Stimulated activated CD4-positive, alpha-beta T cell treated with anti-CD3 and anti-CD28 coated beads, Interleukin-1b, Interleukin-23, amount 100 ng/mL, for 4 hours (primary cell): ENCODE results near the gene LDLRAD3.
"Not testable (repeated sequence)": the region's sequence is repeated elsewhere in the genome, so short reads cannot be mapped to it uniquely, and the experiment has no call there.

Experiments used
- DNase-seq, 2 donors: peaks; one replicate each; pipeline ENCODE4 v3.0.0-alpha.2; 2020; ENCODE audit warnings: low read depth in 2 of 2

Gene LDLRAD3

DNA sequence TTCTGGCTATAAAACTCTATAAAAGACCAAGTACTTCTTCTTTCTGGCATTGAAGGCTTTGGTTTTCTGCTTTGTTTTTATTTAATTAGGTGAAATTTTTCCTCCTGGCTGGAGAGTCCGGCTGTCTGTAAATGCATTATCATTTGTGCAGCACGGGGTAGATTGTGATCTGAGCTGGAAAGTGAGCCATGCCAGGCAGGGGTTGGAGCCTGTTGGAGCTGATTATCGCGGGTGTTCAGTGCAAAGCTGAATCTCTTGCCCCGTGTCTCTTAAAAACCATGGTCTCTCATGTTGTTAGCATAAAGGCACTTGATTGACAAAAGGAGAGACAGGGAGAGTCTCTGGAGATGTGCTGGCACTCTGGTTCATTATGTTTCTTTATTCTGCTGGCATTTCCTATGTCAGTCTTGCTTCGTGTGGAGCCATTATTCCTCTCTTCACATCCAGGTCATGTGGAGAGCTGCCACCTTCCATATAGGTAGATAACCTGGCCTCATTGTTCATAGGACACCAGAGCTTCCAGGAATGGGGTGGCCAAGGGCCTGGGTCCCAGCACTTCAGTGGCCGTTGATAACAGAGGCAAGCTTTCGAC, 75.2 kb downstream of the LDLRAD3 start:
- DNase-seq = no peak

GRCh38 chr11:36019722-36020121, 75.9 kb downstream of the LDLRAD3 start:
- no peak for DNase-seq

- no peak for DNase-seq
These were observed 79.0 kb downstream of the LDLRAD3 start for GRCh38 chr11:36022882-36023281.

GRCh38 chr11:36023922-36024321, 80.1 kb downstream of the LDLRAD3 start:
- no peak for DNase-seq

- DNase-seq = no peak
These were observed 80.9 kb downstream of the LDLRAD3 start for GRCh38 chr11:36024716-36025115.

DNA sequence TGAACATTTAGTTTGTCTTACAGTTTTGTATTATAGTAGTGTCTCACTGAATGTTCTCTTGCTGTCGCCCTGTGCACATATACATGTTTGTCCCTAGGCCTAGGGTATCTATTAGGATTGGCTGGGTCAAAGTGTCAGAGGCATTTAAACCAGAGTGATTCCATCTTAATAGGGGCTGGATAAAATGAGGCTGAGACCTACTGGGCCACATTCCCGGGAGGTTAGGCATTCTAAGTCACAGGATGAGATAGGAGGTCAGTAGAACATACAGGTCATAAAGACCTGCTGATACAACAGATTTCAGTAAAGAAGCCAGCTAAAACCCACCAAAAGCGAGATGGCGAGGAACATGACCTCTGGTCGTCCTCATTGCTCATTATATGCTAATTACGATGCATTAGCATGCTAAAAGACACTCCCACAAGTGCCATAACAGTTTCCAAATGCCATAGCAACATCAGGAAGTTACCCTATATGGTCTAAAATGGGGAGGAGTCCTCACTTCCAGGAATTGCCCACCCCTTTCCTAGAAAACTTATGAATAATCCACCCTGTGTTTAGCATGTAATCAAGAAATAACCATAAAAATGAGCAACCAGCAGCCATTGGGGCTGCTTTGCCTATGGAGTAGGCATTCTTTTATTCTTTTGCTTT, 82.6 kb downstream of the LDLRAD3 start:
- DNase-seq = no peak

DNA sequence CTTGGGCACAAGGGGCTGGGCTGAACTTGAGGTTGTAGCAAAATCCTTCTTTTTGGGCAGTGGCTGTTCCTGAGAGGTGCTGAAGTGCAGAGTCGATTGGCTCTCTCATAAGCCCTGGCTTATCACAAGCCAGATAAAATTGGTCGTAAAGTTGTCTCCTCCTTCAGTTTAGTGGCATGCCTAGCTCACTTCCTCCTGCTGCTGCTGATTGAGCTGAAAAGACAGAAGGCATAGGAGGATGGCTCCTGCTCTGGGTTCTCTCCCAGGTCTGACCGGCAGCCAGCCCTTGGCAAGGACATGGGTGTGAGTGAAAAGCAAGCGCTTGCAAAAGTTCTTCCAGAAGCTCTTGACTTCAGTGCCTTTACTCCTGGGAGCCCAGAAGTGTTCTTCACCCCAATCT, 83.9 kb downstream of the LDLRAD3 start:
- no peak for DNase-seq

- no peak for DNase-seq
These were observed 85.8 kb downstream of the LDLRAD3 start for GRCh38 chr11:36029616-36030015.

GRCh38 chr11:36030731-36031281, 86.9 kb downstream of the LDLRAD3 start:
- no peak for DNase-seq

DNA sequence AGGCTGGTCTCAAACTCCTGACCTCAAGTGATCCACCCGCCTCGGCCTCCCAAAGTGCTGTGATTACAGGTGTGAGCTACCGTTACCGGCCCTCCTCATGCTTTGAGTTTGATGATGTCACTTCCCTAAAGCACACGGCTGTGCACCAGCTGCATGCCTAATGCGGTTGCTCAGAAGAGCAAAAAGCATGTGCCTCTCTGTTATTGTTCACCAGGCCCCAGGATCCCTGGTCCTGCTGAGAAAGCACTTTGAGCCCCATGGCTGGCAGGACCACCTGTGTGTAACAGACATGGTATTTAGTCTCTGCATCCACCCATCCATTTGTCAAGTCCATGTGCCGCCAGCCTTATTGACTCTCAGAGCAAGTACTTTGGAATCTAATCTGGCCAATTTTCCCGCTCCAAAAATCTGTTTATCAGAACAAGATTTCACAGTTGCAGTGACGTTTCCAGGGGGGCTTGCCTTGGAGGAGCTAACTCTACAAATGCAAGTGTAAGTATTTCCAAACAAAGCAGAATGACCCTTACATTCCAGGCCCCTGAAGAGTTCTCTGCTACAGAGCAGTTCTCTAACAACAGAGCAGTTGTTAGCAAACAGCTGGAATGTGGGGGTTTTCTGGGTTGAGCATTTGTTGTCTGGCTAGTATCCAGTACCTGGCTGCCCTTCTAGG, 89.4 kb downstream of the LDLRAD3 start:
- no peak for DNase-seq

DNA sequence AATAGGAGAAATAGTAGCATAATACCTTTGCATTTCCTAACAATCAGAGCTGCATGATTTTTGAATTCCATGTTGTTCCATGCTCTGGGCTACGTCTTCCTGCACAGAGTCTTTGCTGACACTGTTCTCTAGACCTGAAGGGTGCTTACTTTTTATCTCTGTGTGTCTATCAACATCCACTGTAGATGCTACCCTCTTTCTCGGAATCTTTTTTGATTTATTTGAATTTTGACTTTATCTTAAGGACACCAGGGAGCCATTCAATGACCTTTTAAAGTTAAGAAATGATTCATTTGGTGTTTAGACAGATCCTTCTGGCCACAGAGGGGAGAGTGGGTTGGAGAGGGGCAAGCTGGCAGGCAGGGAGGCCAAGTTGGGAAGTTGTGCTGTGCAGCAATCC, 90.1 kb downstream of the LDLRAD3 start:
- no peak for DNase-seq

- no peak for DNase-seq
These were observed 90.9 kb downstream of the LDLRAD3 start for GRCh38 chr11:36034551-36035331.

DNA sequence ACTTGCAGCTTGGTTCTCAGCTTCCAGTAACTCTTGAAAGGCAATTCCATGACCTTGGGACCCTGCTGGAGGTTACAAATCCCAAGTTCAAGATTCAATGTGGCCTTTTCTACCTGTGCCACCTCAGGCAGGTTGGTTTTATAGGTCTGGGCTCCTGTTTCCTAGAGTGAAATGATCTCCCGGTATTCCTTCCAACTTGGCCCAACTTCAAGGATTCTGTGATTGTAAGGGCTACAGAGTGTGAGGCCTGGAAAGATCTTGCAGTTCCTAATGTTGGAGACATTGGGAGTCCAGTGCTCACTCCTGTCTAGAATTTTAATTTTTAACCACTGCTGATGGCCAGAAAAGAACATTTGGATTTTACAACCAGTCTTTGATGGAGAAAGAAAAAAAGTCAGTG, 91.6 kb downstream of the LDLRAD3 start:
- DNase-seq = no peak

- DNase-seq = no peak
These were observed 92.1 kb downstream of the LDLRAD3 start for GRCh38 chr11:36035999-36036398.

DNA sequence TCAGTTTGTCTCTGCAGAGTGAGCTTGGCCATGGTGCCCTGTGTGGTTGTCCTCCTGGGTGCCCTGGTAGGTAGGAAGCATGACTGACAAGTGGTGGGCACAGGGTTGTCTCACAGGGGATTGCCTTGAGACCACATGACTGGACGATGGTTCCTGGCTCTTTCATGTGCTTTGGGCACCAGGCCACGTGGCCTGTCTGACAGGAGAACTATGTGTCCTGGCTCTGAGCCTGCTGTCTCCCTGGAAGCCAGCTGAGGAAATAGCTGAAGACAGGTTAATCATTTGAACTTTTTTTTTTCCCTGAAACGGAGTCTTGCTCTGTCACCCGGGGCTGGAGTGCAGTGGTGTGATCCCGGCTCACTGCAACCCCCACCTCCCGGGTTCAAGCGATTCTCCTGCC, 93.2 kb downstream of the LDLRAD3 start:
- DNase-seq = no peak

- no peak for DNase-seq
These were observed 94.7 kb downstream of the LDLRAD3 start for GRCh38 chr11:36038541-36038940.

DNA sequence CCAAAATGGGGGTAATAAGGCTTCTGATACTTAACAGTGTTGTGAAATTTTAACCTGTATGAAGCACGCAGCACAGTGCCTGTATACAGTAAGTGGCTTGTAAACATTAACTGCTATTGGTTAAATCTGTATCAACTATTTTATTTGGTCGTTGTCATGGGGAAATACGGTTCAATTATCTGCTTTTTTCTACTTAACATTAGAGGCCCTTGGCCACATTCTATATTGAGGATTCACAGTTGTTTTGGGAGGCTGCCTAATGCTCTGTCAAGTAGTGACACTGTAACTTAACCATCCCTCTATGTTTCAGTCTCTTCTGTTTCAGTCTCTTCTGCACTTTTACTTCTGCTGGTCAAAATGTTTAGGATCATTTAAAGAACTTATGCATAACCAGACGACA, 95.6 kb downstream of the LDLRAD3 start:
- no peak for DNase-seq

DNA sequence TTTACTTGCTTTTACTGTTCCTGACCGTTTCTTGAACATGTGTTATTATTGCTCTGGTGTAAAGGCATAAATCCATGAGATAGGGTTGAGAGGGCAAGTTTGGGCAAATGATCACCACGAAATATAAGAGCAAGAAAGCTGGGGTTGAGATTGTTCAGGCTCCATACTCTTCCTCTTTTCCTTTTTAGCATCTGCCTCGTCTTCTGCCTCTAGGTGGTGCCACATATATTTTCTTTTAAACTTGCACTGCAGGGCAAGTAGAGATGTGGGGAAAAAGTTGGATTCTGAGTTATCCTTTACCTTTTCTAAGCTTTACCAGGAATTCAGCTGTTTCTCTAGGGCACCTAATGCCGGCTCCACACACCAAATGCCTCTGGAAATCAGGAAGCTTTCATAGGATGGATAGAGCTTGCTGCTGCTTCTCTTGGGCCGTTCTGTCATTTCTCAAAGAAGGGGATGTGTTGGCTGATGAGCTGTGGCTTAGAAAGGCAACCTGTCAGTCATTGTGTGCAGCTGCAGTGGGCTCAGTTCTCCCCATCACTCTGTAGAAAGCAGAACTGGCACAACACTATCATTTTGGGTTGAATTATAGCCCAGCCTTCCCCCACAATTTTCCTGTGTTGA, 98.2 kb downstream of the LDLRAD3 start:
- DNase-seq = no peak

DNA sequence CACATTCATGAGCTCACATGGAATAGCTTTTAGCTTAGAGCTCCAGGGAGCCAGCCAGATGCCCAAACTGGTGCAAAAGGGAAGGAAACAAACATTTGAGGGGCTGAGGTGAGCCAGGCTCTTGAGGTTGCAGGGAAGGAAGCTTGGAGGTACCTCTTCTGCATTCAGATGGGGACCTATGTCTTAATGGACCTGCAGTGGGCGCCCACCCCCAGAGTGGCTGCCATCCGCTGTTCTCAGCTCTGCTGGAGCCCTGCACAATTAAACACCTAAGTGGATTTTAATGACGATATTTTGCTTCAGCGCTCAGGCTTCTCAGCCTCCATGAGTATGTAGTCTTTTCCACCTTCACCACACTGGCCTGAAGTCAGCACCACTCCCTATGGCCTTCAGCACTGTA, 100.8 kb downstream of the LDLRAD3 start:
- no peak for DNase-seq

DNA sequence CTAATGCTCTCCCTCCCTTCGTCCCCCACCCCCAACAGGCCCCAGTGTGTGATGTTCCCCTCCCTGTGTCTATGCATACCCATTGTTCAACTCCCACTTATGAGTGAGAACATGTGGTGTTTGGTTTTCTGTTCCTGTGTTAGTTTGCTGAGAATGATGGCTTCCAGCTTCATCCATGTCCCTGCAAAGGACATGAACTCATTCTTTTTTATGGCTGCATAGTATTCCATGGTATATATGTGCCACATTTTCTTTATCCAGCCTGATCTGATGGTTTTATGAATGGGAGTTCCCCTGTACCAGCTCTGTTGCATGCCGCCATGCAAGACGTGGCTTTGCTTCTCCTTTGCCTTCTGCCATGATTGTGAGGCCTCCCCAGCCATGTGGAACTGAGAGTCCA, 102.1 kb downstream of the LDLRAD3 start:
- DNase-seq = not testable (repeated sequence)

DNA sequence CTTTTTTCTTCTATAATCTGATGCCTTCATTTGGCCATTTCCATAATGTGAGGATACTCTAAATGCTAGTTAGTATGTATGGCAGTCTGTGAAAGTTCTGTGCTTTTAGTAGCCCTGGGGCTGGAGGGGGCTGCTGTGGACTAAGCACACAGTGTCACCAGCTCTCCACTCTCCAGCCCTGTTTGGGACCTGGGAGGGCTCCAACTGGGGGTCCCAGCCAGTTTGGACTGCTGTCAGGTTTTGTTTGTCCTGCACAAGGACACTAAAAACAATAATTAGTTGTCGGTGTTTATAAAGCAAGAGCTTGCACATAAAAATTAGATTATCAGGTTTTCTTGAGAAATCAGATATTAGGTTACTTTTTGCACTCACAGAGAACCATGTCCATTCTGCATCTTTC, 103.1 kb downstream of the LDLRAD3 start:
- no peak for DNase-seq

GRCh38 chr11:36047344-36047743, 103.5 kb downstream of the LDLRAD3 start:
- no peak for DNase-seq
